ENCODE results near the gene SNX18. TPM values are rescaled to one million over a fixed set of nuclear protein-coding genes. Genes with fewer than 3 reads are reported as not detected.
"Not testable (repeated sequence)": the region's sequence is repeated elsewhere in the genome, so short reads cannot be mapped to it uniquely, and the experiment has no call there.

The SNX18 gene
- total RNA-seq, 2 donors from 2014 or later = 6.4 to 8.4 TPM

DNA sequence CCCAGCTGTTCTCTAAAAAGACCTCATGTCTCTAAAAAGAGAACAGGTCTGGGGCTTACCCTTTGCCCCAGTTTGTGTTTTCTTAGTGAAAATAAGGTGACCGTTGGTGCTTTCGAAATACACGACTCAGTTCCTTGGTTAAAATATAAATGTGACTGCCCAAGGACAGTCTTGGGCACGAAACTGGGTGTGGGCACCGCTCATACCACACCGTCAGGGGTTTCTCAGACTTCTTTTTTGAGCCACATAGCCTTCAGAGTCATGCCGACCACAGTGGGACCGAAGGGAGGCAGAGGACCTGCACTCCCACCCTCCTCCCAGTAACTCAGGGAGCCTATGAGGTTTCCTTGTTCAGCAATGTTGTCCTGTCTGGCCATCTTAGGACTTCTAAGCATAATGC lies 6.5 kb downstream of the SNX18 start:
- Mint-ChIP-seq H3K27ac (no peak overlapping the region), H3K4me3 (no peak overlapping the region), H3K27me3 (ENCODE audit: low read depth) (no peaks in the 10 kb centered on the region), H3K36me3 (ENCODE audit: insufficient read depth in 2 of 2) (peaks cover 0 to 4% of the 10 kb centered on the region in 2 donors), H3K4me1 (ENCODE audit: low read depth) (peaks cover 55% of the 10 kb centered on the region), H3K9me3 (no peaks in the 10 kb centered on the region)
- DNase-seq (no peak), ATAC-seq (replicated peaks in 1 of 2) (no peak)

- H3K4me3 Mint-ChIP-seq = no peak overlapping the region
- H3K36me3 Mint-ChIP-seq (ENCODE audit: insufficient read depth in 2 of 2) = peaks cover 0 to 1% of the 10 kb centered on the region in 2 donors
- DNase-seq = no peak
- H3K27me3 Mint-ChIP-seq (ENCODE audit: low read depth) = no peaks in the 10 kb centered on the region
- H3K4me1 Mint-ChIP-seq (ENCODE audit: low read depth) = peaks cover 48% of the 10 kb centered on the region
- no peak overlapping the region for H3K27ac Mint-ChIP-seq
- no peak for ATAC-seq (replicated peaks in 1 of 2)
- H3K9me3 Mint-ChIP-seq = no peaks in the 10 kb centered on the region
These were observed 7.1 kb downstream of the SNX18 start for GRCh38 chr5:54524704-54525103.

DNA sequence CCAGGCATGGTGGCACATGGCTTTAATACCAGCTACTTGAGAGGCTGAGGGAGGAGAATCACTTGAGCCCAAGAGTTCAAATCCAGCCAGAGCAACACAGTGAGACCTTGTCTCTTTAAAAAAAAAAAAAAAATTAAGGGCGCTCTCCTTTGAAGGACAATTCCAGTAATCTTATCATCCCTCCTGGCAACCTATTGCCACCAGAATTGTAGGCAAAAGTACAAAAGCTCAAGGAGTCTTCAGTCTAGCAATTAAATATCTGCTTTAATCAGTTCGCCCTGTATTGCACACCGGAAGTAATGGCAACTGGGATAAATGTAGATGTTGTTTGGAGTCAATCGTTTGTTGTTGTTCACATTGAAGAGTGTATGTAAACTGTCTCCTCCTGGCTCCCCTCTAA lies 7.7 kb downstream of the SNX18 start:
- no peak overlapping the region for H3K27ac Mint-ChIP-seq
- no peak for DNase-seq
- H3K27me3 Mint-ChIP-seq (ENCODE audit: low read depth) = no peaks in the 10 kb centered on the region
- H3K4me3 Mint-ChIP-seq = no peak overlapping the region
- no peaks in the 10 kb centered on the region for H3K9me3 Mint-ChIP-seq
- H3K4me1 Mint-ChIP-seq (ENCODE audit: low read depth) = peaks cover 43% of the 10 kb centered on the region
- no peaks in the 10 kb centered on the region for H3K36me3 Mint-ChIP-seq (ENCODE audit: insufficient read depth in 2 of 2)
- no peak for ATAC-seq (replicated peaks in 1 of 2)

GRCh38 chr5:54525692-54526091 lies 8.1 kb downstream of the SNX18 start:
- Mint-ChIP-seq H3K9me3 (no peaks in the 10 kb centered on the region), H3K36me3 (ENCODE audit: insufficient read depth in 2 of 2) (no peaks in the 10 kb centered on the region), H3K27me3 (ENCODE audit: low read depth) (no peaks in the 10 kb centered on the region), H3K4me1 (ENCODE audit: low read depth) (peaks cover 38% of the 10 kb centered on the region), H3K4me3 (no peak overlapping the region), H3K27ac (no peak overlapping the region)
- ATAC-seq (replicated peaks in 1 of 2) (no peak), DNase-seq (no peak)

DNA sequence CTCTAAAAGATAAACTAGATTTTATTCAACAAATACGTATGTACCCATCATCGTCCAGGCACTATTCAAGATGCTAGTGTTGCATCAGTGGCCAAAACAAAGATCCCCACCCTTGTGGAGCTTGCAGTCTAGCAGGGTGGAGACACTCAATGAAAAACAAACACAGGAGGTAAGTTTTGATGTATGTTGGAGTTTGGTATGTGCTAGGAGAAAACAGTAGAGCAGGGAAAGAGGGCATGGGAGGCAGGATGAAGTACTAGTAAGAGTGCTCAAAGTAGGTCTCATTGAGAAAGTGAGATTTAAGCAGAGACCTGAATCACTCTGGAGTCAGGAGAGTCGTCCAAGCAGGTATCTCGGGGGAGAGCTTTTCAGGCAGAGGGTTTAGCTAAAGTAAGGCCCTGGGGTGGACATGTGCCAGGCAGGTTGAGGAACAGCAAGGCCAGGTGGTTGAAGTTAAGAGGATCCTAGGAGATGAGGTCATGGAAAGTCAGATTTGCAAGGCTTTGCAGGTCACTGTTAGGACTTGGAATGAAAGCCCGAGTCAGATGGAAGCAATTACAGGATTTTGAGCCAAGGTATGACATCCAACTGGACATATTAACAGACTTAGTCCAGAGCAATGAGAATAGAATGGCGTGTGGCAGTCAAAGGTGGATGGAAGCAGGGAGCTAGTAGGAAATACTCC lies 9.2 kb downstream of the SNX18 start:
- H3K4me3 Mint-ChIP-seq = no peak overlapping the region
- no peaks in the 10 kb centered on the region for H3K36me3 Mint-ChIP-seq (ENCODE audit: insufficient read depth in 2 of 2)
- no peak overlapping the region for H3K27ac Mint-ChIP-seq
- peaks cover 38% of the 10 kb centered on the region for H3K4me1 Mint-ChIP-seq (ENCODE audit: low read depth)
- no peaks in the 10 kb centered on the region for H3K27me3 Mint-ChIP-seq (ENCODE audit: low read depth)
- H3K9me3 Mint-ChIP-seq = no peaks in the 10 kb centered on the region
- no peak for DNase-seq
- no peak for ATAC-seq (replicated peaks in 1 of 2)

GRCh38 chr5:54528633-54529209 lies 11.2 kb downstream of the SNX18 start:
- Mint-ChIP-seq H3K9me3 (no peaks in the 10 kb centered on the region), H3K36me3 (ENCODE audit: insufficient read depth in 2 of 2) (no peaks in the 10 kb centered on the region), H3K27ac (no peak overlapping the region), H3K4me1 (ENCODE audit: low read depth) (peaks cover 28% of the 10 kb centered on the region), H3K4me3 (no peak overlapping the region), H3K27me3 (ENCODE audit: low read depth) (no peaks in the 10 kb centered on the region)
- DNase-seq (no peak), ATAC-seq (replicated peaks in 1 of 2) (no peak)

DNA sequence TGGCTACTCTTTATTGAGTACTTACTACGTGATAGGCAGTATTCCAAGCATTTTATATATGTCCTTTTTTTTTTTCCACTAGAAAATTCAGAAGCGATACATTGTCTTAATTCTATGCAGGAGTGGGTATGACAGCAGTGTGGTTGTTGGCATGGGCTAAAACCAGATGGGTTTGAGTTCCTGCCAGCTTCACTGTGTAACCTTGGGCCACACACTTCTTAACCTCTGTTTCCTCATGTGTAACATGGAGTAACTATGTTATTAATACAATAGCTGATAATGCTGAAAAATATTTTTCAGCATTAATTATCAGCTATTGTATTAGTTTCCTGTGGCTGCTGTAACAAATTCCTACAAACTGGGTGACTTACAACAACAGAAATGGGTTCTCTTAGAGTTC lies 12.0 kb downstream of the SNX18 start:
- Mint-ChIP-seq H3K4me1 (ENCODE audit: low read depth) (peaks cover 23% of the 10 kb centered on the region), H3K27ac (no peak overlapping the region), H3K4me3 (no peak overlapping the region), H3K9me3 (no peaks in the 10 kb centered on the region), H3K27me3 (ENCODE audit: low read depth) (no peaks in the 10 kb centered on the region), H3K36me3 (ENCODE audit: insufficient read depth in 2 of 2) (no peaks in the 10 kb centered on the region)
- ATAC-seq (replicated peaks in 1 of 2) (no peak), DNase-seq (no peak)

- Mint-ChIP-seq H3K4me3 (no peak overlapping the region), H3K27me3 (ENCODE audit: low read depth) (no peaks in the 10 kb centered on the region), H3K4me1 (ENCODE audit: low read depth) (peaks cover 19% of the 10 kb centered on the region), H3K27ac (peak overlapping the region; percentile 34), H3K9me3 (no peaks in the 10 kb centered on the region), H3K36me3 (ENCODE audit: insufficient read depth in 2 of 2) (no peaks in the 10 kb centered on the region)
- DNase-seq (no peak), ATAC-seq (replicated peaks in 1 of 2) (no peak)
These were observed 14.0 kb downstream of the SNX18 start for GRCh38 chr5:54531546-54531945.

- no peak for DNase-seq
- Mint-ChIP-seq H3K27ac (no peak overlapping the region), H3K9me3 (no peaks in the 10 kb centered on the region), H3K4me1 (ENCODE audit: low read depth) (peaks cover 29% of the 10 kb centered on the region), H3K36me3 (ENCODE audit: insufficient read depth in 2 of 2) (no peaks in the 10 kb centered on the region), H3K27me3 (ENCODE audit: low read depth) (no peaks in the 10 kb centered on the region), H3K4me3 (no peak overlapping the region)
- ATAC-seq (replicated peaks in 1 of 2) = no peak
These were observed 16.1 kb downstream of the SNX18 start for GRCh38 chr5:54533541-54534190.

DNA sequence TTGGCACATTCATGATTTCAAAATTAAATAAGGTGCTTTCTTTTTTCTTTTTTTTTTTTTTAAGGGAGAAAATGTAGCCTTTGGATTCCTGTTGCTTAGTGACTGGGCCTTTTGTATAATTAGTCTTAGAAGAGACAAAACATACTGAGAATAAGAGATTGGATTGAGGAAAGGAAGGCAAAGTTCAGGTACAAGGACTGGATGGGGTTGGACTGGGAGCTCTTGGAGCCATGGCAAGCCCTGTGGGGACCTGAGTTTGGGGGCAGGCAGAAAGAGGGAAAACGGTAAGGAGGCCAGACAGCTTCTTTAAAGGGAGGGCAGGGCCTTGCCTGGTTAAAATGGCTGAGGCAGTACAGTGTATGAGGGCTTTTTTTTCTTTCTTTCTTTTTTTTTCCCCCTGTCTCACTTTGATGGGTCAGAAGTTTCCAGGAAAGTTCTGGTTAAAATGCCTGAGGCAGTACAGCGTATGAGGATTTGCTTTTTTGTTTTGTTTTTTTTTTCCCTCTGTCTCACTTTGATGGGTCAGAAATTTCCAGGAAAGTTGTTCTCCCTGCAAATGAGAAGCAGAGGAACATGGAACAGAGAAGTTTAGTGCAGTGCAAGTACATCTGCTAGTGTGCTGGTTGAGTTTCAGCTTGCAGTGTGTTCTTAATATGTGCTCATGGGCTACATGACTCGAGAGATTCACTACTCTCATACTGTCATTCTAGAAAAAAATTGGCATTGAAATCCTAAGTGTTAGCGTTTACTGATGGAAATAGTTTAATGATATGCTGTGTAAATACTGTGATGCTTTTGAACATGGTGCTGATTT lies 16.8 kb downstream of the SNX18 start:
- Mint-ChIP-seq H3K27me3 (ENCODE audit: low read depth) (no peaks in the 10 kb centered on the region), H3K9me3 (no peaks in the 10 kb centered on the region), H3K36me3 (ENCODE audit: insufficient read depth in 2 of 2) (no peaks in the 10 kb centered on the region), H3K4me1 (ENCODE audit: low read depth) (peaks cover 29% of the 10 kb centered on the region), H3K27ac (no peak overlapping the region), H3K4me3 (no peak overlapping the region)
- ATAC-seq (replicated peaks in 1 of 2) (no peak), DNase-seq (no peak)

GRCh38 chr5:54535149-54535844 lies 17.7 kb downstream of the SNX18 start:
- no peak for DNase-seq
- H3K27me3 Mint-ChIP-seq (ENCODE audit: low read depth) = no peaks in the 10 kb centered on the region
- H3K36me3 Mint-ChIP-seq (ENCODE audit: insufficient read depth in 2 of 2) = no peaks in the 10 kb centered on the region
- peaks cover 29% of the 10 kb centered on the region for H3K4me1 Mint-ChIP-seq (ENCODE audit: low read depth)
- no peak overlapping the region for H3K4me3 Mint-ChIP-seq
- no peak overlapping the region for H3K27ac Mint-ChIP-seq
- no peaks in the 10 kb centered on the region for H3K9me3 Mint-ChIP-seq
- no peak for ATAC-seq (replicated peaks in 1 of 2)

DNA sequence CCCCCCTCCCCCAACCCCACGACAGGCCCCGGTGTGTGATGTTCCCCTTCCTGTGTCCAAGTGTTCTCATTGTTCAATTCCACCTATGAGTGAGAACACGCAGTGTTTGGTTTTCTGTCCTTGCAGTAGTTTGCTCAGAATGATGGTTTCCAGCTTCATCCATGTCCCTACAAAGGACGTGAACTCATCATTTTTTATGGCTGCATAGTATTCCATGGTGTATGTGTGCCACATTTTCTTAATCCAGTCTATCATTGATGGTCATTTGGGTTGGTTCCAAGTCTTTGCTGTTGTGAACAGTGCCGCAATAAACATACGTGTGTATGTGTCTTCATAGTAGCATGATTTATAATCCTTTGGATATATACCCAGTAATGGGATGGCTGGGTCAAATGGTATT lies 18.8 kb downstream of the SNX18 start:
- H3K4me1 Mint-ChIP-seq (ENCODE audit: low read depth) = peaks cover 22% of the 10 kb centered on the region
- ATAC-seq (replicated peaks in 1 of 2); H3K36me3 Mint-ChIP-seq (ENCODE audit: insufficient read depth in 2 of 2); H3K9me3 Mint-ChIP-seq; H3K27me3 Mint-ChIP-seq (ENCODE audit: low read depth); H3K27ac Mint-ChIP-seq; DNase-seq; H3K4me3 Mint-ChIP-seq: not testable (repeated sequence)

DNA sequence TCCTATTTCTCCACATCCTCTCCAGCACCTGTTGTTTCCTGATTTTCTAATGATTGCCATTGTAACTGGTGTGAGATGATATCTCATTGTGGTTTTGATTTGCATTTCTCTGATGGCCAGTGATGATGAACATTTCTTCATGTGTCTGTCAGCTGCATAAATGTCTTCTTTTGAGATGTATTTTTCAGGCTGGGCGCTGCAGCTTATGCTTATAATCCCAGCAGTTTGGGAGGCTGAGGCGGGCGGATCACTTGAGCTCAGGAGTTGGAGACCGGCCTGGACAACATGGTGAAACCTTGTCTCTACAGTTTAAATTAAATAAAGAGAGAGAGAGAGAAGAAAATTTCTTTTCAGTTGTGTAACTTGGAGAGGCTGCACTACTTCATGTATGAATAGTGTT lies 19.3 kb downstream of the SNX18 start:
- not testable (repeated sequence) for ATAC-seq (replicated peaks in 1 of 2); H3K27ac Mint-ChIP-seq; H3K9me3 Mint-ChIP-seq; H3K27me3 Mint-ChIP-seq (ENCODE audit: low read depth); H3K36me3 Mint-ChIP-seq (ENCODE audit: insufficient read depth in 2 of 2); DNase-seq; H3K4me3 Mint-ChIP-seq
- peaks cover 21% of the 10 kb centered on the region for H3K4me1 Mint-ChIP-seq (ENCODE audit: low read depth)

Measured in activated T-cell treated with anti-CD3 and anti-CD28 coated beads, Interleukin-2, amount 50 U/mL, for 72 hours (primary cell).